Stimulated activated CD4-positive, alpha-beta T cell treated with anti-CD3 and anti-CD28 coated beads, Interleukin-2, amount 100 ng/mL, for 4 hours (primary cell): ENCODE data around the gene CDK5RAP1.
"Not testable (repeated sequence)": the region's sequence is repeated elsewhere in the genome, so short reads cannot be mapped to it uniquely, and the experiment has no call there.

Experiments used
- DNase-seq: peaks from one replicate; pipeline ENCODE4 v3.0.0-alpha.2; 2020; ENCODE audit warnings: low read depth

The CDK5RAP1 gene, protein sequence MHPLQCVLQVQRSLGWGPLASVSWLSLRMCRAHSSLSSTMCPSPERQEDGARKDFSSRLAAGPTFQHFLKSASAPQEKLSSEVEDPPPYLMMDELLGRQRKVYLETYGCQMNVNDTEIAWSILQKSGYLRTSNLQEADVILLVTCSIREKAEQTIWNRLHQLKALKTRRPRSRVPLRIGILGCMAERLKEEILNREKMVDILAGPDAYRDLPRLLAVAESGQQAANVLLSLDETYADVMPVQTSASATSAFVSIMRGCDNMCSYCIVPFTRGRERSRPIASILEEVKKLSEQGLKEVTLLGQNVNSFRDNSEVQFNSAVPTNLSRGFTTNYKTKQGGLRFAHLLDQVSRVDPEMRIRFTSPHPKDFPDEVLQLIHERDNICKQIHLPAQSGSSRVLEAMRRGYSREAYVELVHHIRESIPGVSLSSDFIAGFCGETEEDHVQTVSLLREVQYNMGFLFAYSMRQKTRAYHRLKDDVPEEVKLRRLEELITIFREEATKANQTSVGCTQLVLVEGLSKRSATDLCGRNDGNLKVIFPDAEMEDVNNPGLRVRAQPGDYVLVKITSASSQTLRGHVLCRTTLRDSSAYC

DNA sequence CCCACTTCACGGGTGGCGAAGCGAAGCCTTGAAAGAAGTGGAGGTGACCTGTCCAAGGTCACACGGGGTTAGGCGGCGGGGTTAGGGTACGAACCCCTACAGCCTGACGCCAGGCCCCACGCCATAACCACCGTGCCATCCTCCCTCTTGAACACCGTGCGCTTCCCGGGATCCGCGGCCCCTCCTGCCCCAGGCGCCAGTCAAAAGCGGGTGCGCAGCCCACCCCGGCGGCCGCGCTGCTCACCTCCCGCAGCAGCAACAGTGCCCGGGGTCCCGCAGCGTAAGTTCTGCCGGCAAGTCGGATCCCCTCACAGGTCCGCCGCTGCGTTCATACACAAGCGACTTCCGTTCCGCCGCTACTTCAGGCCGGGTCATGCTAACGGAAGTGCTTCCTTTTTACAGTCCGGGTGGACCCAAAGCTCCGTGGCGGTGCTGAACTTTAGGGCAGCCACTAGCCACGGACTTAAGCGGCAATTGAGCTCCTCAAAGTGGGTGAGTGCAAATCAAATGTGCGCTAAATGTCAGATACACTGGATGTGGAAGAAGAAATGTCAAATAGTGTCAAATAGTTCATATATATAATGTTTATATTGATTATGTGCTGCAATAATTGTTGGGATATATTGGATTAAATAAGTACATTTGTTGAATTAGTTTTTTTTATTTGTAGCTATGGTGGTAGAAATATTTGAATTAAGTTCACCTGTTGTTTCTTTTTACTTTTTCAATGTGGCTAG lies at the start of gene CDK5RAP1:
Gene CDK5RAP1 (minus strand): TSS at position 336 of the 737 bp plus-strand sequence. CDS start 4,455 bp downstream, outside the sequence.
- DNase-seq = peak; percentile 74

DNA sequence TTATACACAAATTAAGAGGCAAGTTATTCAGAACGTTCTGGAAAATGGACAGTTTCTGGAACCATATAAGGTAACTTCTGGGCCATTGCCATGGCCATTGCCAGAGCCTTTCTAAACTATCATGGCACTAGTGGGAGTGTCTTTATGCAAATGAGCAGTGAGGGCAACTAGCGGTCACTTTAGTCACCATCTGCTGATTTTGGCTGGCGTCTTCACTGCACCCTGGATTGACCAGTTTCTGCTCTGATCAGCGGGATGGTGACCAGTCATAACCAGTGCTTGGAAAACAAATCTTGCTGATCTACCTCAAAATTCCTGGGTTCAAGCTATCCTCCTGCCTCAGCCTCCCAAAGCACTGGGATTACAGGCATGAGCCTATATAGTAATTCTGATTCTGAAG lies 49.5 kb upstream of the CDK5RAP1 start:
- DNase-seq = no peak

- DNase-seq = no peak
Observed at GRCh38 chr20:33445881-33446625, 44.7 kb upstream of the CDK5RAP1 start.

- no peak for DNase-seq
Observed at GRCh38 chr20:33444797-33445560, 43.7 kb upstream of the CDK5RAP1 start.

- peak; percentile 83 for DNase-seq
Observed at GRCh38 chr20:33443512-33444239, 42.4 kb upstream of the CDK5RAP1 start, which contains the start of gene SNTA1. Gene SNTA1, minus strand, starts transcription at chr20:33443763. Its CDS starts 143 bp downstream, at chr20:33443620.

GRCh38 chr20:33443006-33443511 lies 41.7 kb upstream of the CDK5RAP1 start:
- peak; percentile 6 for DNase-seq

GRCh38 chr20:33442136-33443005 lies 41.1 kb upstream of the CDK5RAP1 start:
- no peak for DNase-seq

- DNase-seq = no peak
Observed at GRCh38 chr20:33441142-33441955, 40.0 kb upstream of the CDK5RAP1 start.

GRCh38 chr20:33440562-33440961 lies 39.2 kb upstream of the CDK5RAP1 start:
- DNase-seq = not testable (repeated sequence)

DNA sequence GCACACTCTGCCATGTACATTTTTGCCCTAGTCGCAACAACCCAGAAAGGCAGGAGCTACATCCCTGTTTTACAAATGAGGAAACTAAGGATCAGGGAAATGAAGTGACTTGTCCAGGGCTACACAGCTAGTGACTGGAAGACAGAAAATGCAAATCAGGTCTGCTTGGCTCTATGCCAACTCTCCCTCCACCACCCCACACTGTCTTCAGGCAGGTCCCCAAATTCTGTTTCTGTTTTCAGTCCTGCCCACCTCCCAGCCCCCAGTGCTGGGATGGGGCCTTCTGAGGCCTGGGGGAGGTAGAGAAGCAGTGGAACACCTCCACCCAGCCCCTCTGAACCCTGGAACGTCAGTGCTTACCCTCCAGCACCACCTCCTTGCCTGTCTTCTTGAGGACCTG lies 37.2 kb upstream of the CDK5RAP1 start:
- no peak for DNase-seq

DNA sequence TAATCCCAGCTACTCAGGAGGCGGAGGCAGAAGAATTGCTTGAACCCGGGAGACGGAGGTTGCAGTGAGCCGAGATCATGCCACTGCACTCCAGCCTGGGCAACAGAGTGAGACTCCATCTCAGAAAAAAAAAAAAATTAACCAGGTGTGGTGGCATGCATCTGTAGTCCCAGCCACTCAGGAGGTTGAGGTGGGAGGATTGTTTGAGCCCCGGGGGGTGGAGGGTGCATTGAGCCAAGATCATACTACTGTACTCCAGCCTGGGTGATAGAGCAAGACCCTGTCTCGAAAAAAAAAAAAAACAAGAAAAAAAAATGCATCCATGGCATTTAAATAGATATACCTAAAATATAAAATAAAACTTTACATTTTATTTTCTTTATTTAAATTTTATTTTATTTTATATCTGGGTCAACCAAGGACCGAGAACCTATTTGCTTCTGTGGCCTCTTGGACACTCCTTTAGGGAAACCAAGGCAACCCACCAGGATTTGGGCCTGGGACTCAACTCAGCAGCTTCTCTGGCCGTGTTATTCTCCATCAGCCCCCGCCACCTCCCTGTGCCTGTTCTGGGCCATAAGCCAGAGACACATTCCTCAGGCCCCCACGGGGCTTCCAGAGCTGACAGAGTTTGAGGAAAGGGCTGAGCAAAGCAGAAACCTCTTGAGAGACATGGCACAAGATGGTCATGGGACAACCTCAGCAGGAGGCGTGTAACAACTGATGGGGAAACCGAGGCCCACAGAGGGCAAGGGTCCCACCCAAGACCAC lies 36.0 kb upstream of the CDK5RAP1 start:
- DNase-seq = no peak

DNA sequence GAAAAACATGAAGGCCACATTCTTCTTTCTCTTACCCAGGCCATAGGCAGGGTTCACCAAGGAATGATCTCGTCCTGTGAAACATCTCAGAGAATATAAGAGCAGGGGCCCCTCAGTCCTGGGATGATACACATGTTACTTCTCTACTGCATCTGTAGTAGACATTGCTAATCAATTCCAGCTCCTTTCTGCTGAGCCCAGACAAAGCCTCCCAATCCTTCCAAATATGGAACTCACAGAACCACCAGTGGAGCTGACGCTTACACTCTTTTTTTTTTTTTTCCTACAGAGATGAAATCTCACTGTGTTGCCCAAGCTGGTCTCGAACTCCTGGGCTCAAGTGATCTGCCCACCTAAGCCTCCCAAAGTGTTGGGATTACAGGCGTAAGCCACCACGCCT lies 33.1 kb upstream of the CDK5RAP1 start:
- no peak for DNase-seq

- no peak for DNase-seq
Observed at GRCh38 chr20:33433465-33434234, 32.3 kb upstream of the CDK5RAP1 start.

- no peak for DNase-seq
Observed at GRCh38 chr20:33431797-33432381, 30.6 kb upstream of the CDK5RAP1 start.

DNA sequence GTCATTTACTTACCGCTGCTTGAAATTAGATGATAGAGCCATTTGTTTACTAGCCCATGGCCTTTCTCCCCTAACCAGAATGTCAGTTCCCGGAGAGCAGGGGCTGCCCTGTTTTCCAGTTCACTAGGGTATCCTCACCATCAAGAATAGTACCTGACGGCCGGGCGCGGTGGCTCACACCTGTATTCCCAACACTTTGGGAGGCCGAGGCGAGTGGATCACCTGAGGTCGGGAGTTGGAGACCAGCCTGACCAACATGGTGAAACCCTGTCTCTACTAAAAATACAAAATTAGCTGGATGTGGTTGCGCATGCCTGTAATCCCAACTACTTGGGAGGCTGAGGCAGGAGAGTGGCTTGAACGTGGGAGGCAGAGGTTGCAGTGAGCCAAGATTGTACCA lies 22.6 kb upstream of the CDK5RAP1 start:
- not testable (repeated sequence) for DNase-seq

DNA sequence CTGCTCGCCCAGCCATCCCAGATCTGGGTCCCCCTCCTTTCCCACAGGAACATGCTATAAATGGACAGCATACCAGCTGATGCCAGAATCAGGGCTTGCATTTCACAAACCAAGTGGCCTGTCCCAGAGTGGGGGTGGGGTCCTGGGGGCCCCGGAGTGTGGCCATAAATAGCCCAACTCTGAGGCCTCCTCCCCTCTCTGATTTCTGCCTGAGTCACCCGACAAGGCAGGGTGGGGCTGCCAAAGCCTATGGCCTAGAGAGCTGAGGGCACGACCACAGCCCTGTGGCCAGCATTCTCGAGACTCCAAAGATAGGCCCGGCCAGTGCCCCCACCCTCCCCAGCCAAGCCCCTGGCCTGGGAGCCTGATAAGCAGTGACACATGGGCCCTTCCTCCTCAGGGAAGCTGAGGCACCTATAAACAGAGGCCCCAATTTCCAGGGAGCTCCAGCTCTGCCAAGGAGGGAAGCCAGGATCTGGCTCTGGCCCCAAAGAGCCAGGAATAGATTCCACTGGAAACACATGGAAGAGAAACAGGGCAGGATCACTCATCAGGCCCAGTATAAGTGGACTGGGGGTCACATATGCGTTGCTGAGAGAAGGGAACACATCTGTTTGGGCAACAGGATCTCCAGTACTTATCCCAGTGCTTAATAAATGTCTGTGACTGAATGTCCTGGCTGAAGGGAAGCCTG lies 22.0 kb upstream of the CDK5RAP1 start:
- no peak for DNase-seq
